ENCODE data around the gene TJP2. TPM values are rescaled to one million over a fixed set of nuclear protein-coding genes. Genes with fewer than 3 reads are reported as not detected.

The TJP2 gene
- total RNA-seq, 1 experiment from 2014 or later, result 73.7 TPM

DNA sequence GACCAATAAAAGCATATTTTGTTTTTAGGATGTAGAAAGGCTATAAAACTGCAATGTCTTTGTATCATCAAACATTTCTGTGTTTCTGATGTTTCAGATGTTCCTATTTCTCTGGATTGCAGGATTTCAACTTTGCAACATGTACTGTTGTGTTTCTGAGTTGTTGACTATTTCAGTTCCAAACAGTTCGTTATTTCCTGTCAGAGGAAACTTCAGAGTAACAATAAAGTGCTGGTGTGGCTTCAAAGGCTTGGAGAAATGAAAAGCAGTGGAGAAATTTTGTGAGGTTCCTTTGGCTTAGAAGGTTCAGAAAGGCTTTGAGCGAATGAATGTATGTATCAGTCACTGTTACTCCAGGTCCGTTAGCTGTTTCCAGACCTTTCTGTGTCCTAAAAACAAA is 17.2 kb downstream of the TJP2 start:
- no peak for DNase-seq (ENCODE audit: low read depth)

DNA sequence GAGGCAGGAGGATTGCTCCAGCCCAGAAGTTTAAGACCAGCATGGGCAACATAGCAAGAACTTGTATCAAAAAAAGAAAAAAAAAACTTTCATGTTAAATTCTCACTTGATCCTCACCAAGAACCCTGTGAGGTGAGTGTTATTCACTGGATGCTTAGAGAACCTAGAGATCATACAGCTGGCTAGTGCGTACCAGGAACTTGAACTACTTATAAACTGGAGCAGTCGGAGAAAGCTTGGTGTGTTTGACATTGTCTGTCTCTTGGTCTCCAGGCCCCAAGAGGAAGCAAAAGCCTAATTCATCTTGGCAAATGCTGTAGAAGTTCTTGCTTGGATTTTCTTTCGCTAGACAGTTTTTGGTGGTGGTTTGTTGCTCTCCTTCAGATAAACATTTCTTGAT is 18.1 kb downstream of the TJP2 start:
- DNase-seq (ENCODE audit: low read depth), result no peak

DNA sequence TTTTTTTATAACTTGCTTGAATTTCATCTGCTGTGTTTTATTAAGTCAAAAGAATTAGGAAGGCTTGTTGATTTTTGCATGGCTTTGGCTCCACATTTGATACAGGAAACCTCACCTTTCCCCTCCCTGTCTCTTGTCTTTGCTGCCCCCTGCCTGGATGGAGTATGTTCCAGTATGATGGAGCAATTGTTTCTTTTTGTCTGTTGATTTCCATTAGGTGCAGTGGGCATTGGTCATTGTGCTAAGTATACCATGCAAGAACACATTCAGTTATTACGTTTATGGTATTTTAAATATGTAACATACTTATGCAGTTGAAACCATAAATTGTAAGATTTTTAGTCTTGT is 19.6 kb downstream of the TJP2 start:
- peak; percentile 30 for DNase-seq (ENCODE audit: low read depth)

DNA sequence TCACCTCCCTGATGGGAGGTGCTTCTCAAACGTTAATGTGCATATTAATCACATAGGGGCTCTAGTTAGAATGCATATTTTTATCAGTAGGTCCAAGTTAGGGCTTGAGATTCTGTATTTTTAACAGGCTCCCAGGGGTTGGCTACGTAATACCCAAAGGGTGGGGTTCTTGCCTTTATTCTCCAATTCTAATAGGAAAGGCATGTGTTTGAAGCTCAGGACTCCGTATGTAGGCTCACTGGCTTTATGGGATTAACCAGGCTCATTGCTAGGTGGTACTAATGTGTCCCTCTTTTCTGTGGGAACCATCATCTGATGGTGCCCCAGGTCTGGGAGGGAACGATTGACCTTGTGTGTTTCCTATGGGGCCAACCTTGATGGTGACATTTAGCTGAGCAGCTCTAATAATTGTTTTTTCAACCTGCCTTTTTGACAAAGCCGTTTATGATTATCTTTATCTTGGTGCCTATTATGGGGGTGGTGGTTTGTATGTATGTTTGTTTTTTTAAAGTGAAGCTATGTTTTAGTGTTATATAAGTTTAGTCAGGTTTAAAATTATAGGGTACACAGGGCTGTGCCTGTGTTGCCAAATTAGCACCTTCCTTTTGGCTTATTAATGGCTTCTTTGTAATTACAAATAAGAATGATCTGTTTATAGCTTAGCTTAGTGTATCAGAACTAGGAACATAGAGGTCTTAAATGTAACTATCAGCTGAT is 20.8 kb downstream of the TJP2 start:
- no peak for DNase-seq (ENCODE audit: low read depth)

DNA sequence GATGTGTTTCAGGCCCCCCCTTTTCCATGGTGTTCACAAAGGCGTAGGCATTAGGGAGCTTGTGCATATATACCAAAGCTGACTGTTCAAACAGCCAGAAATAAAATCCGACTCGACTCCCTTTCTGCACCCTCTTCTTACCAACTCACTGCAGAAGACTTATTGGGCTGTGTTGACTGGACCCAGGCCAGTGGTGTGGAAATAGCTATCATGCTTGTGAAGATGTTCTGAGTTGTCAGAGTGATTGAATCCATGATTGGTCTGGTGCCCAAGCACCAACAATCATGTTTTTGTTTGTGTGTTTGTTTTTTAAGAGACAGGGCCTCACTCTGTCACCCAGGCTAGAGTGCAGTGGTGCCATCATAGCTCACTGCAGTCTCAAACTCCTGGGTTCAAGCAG is 21.6 kb downstream of the TJP2 start:
- no peak for DNase-seq (ENCODE audit: low read depth)

DNA sequence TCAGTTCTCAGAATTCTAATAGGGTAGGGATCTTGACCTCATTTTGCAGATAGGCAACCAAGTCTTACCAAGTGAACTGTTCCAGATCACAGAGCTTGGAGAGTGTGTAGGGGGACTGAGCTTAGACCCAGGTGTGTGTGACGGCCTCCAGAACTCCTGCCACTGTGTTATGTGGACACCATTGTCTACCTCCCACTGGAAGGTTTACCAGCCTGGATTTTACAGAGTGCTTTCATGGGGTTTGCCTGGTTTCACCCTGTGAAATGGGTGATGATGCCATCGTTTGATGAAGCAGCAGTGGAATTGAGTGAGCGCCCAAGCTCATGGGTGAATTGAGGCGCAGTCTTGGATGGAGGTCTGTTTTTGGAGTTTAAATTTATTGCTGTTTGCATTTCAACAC is 23.6 kb downstream of the TJP2 start:
- no peak for DNase-seq (ENCODE audit: low read depth)

DNA sequence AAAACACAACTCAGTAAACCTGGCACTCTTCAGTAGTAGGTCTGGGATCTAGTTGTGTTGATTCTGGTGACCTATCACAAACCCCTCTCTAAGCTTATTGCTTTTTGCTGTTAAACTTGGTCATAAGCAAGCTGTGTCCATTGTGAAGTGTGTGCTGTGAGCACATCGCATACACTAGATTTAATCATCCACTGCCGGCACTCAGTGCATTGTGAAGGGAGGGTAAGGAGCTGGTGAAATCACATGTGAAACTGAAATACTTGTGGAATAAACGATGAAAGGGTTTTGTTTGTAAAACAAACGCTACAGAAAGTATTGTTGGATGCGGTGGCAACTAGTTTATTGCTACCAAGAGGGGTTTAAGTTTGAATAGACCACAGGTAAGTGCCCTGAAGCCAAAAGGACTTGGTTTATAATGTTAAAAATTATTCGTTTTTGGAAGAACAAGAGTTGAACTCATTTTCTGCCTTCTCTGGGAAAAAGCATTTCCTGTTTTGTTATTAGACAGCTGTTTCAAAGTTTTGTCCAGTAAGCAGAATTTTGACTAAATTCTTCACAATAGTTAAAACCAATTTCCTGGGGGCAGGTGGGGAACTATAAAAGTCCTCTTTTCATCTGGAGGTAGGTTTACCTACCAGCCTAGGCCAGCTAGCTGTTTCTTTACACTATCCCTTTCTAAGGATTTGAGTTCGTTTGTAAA is 24.6 kb downstream of the TJP2 start:
- DNase-seq (ENCODE audit: low read depth), result no peak

DNA sequence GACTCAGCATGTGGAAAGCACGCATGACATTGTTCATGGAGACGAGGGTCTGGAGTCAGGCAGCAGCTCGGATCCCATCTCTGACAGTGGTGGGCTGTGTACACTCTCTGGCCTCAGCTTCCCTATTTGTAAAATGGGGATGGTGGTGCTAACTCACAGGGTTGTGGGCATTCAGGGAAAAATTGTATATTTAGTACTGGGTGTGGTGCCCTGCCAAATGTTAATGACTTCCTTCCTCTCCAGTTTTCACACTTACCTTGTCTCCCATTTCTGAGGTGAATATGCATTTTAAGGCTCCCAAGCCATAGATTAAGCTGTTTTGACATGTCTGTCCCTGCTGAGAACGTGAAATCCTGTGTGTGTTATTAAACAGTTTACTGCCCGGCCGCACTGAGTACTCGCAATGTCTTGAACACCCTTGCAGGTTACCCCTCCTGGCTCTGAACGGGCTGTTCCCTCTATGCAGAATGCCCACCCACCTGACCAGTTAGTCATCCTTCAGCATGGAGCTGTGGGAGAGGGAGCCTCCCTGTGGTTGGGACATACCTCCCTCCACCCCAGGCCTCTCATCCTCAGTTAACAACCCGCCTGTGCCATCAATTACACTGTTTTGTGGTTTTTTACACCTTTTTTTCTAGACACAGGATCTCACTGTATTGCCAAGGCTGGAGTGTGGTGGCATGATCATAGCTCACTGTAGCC is 25.8 kb downstream of the TJP2 start:
- DNase-seq (ENCODE audit: low read depth), result peak; percentile 63

DNA sequence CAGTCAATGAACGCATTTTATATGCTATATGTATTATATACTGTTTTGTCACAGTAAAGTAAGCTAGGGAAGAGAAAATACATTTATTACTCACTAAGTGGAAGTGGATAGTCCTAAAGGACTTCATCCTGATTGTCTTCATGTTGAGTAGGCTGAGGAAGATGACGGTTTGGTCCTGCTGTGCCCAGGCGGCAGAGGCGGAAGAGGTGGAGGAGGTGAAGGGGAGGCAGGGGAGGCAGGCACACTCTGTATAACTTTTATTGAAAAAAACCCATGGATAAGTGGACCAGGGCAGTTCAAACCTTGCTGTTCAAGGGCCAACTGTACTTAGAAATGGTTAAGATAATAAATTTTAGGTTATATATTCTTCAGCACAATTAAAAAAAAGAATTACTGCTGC is 28.5 kb downstream of the TJP2 start:
- DNase-seq (ENCODE audit: low read depth), result no peak

DNA sequence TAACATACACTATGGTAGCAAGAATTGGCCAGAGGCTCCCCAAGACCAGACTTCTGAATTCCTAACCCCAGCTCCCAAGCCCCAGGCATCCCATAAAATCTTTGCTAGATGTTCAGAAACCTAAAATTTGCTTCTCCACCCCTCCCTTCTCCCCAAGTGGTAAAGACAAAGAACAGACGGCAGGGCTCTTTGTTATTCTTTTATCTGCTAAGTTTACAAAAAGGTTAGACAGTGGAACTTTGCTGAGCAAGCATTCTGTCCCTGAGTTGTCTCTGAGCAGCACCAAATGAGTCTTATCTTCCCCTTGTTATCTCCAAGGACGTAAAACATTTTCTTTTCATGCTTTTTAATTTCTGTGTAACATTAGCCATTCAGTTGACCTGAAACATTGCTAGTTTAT is 30.2 kb downstream of the TJP2 start:
- DNase-seq (ENCODE audit: low read depth), result no peak

DNA sequence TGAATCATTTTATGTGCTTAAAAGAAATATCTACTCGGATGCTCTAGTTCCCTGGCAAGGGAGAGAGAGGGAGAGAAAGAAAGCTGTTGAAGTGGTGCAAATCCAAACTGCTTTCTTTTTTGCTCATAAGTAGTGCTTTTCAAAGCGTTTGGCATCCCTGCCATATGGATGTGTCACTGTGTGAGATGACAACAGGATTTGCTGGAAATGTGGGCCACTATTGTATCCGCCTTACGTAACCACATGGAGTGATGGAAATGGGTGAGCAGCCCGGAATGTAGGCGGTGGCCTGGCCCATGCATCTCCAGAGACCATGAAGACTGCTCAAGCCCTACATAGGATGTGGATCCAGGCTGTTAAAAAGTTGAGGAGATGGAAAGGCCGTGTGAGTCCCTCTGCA is 30.8 kb downstream of the TJP2 start:
- no peak for DNase-seq (ENCODE audit: low read depth)

DNA sequence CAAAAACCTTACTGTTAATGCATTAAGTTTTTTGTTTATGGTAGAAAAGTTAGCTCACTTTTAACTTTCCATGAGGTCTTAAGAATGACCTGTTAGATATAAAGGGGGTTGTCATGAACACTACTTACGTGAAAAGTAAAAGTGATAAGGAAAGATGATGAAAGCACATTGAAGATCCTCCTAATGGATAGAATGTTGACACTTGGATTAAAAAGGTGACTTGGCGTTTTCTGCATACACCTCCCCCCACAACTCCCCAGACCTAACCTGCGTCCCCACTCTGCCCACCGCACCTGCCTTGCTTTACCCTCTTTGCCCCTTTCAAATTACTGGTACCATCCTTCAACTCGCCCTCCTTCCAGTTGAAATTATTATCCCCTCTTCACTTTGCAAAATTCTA is 32.0 kb downstream of the TJP2 start:
- no peak for DNase-seq (ENCODE audit: low read depth)

DNA sequence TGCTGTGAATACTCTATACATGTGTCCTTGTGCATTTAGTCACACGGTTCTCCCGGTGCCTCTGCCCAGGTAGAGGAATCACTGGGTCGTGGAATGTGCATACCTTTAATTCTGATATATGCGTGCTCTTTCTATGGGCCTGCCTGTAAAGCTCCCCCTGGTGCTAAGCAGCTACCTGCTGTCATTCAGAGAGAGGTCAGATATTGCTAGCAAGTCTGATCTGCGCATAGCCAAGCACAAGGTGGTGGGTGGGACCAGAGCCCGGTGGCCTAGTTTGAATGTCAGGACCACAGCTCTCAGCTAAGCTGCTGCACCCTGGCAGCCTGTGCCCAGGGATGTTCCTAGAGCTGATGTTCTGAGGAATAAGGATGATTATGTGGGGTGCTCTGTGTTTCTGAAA is 33.4 kb downstream of the TJP2 start:
- no peak for DNase-seq (ENCODE audit: low read depth)

DNA sequence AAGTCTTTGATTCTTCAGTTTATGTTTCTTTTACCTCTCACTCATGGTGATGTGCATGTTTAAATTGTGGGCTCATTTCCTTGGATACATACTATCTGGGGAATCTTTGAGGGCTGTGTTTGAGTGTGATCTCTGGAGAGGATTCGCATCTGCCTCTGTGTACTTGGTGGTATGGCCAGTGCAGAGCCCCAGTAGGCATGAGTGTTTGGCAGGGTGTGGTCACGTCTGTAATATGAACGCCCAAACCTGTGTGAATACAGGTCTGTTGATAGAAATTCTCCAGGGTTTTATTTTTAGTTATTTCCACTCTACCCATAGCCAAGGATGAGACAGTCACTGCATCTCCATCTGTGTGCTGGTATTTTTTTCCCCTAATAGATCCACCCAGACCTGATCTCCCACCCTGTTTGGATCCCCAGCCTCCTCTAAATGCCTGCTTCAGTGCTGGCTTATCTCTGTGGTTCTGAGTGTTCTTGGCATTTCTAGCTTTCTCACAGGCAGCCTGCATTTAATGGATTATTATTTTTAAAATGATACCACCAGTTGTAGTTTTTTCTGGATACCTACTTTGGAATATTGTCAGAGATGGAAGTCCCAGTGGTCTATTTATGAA is 37.5 kb downstream of the TJP2 start:
- DNase-seq (ENCODE audit: low read depth), result no peak

DNA sequence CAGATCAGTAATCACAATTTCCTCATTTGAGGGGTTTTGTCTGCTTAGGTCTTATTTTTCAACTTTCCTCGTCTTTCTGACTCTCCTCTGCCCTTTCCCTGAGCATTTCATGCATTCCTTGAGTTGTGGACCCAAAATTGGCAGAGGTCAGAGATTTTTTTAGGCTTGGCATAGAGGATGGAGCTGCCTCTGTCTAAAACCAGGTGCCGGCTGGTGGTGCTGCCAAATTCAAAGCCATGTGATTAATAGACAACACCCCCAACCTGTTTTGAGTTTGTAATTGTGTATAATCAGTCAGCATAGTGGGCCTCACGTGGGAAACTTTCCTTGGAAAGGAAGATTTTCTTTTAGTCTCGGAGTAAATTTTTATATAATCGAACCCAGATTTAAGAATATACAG is 39.6 kb downstream of the TJP2 start:
- DNase-seq (ENCODE audit: low read depth), result no peak

DNA sequence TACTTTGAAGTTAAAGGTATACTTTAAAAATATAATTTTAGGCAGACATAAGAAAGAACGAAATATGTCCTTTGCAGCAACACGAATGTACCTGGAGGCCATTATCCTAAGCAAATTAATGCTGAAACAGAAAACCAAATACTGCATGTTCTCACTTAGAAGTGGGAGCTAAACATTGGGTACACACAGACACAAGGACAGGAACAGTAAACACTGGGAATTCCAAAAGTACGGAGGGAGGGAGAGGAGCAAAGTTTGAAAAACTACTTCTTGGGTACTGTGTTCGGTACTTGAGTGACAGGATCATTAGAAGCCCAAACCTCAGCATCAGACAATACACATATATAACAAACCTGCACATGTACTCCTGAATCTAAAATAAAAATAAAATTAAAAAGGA is 40.9 kb downstream of the TJP2 start:
- no peak for DNase-seq (ENCODE audit: low read depth)

DNA sequence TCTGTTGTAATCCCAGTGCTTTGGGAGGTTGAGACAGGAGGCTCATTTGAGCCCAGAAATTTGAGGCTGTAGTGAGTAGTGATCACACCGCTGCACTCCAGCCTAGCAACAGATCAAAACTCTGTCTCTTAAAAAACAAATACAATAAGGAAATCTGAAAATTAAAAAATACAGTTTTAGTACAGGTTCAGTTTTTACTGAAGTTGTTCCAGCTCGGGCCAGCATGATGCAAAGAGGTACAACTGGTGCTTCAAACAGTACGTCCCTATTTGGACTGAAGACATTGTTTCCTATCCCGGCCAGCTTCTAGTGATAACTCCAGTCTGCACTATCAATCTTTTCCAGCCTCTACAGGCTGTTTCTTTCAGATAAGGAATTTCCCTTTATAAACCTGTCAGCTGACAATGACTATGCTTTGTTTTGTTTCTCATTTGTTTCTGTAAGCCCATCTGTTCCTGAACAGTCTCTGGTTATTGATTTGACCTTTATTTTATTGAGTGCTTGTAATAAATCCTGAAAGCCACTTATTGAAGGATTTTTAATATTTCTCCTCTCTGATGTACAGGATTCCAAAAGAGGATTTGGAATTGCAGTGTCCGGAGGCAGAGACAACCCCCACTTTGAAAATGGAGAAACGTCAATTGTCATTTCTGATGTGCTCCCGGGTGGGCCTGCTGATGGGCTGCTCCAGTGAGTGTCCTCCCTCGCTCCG is 41.9 kb downstream of the TJP2 start:
- DNase-seq (ENCODE audit: low read depth), result no peak

DNA sequence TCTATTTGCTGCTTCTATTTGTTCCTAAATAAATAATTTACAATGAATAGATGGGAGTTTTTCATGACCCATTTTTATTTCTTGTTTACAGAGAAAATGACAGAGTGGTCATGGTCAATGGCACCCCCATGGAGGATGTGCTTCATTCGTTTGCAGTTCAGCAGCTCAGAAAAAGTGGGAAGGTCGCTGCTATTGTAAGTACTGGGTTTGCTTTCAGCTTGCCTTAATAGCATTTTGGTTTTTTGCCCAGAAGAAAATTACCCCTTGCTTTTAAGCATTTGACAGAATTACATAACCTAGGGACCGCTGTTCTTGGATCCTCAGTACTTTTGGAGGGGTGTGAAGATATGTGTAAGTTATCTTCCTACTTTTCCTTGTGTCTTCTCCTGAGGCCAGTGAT is 44.1 kb downstream of the TJP2 start:
- no peak for DNase-seq (ENCODE audit: low read depth)

DNA sequence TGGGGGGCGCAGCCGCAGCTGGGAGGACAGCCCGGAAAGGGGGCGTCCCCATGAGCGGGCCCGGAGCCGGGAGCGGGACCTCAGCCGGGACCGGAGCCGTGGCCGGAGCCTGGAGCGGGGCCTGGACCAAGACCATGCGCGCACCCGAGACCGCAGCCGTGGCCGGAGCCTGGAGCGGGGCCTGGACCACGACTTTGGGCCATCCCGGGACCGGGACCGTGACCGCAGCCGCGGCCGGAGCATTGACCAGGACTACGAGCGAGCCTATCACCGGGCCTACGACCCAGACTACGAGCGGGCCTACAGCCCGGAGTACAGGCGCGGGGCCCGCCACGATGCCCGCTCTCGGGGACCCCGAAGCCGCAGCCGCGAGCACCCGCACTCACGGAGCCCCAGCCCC is 47.0 kb downstream of the TJP2 start:
- no peak for DNase-seq (ENCODE audit: low read depth)

DNA sequence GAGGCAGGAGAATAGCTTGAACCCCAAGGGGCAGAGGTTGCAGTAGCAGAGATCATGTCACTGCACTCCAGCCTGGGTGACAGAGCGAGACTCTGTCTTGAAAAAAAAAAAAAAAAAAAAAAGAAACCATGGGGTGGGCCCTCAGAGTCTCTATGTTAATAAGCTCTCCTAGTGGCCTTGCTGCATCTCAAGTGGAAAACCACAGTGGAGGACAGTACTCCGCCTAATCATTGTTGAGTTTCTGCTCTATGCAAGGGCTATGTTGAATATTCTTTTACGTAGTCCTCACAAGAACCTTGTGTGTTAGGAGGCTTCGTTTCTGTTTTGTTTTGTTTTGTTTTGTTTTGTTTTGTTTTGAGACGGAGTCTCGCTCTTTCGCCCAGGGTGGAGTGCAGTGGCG is 48.9 kb downstream of the TJP2 start:
- peak; percentile 14 for DNase-seq (ENCODE audit: low read depth)

DNA sequence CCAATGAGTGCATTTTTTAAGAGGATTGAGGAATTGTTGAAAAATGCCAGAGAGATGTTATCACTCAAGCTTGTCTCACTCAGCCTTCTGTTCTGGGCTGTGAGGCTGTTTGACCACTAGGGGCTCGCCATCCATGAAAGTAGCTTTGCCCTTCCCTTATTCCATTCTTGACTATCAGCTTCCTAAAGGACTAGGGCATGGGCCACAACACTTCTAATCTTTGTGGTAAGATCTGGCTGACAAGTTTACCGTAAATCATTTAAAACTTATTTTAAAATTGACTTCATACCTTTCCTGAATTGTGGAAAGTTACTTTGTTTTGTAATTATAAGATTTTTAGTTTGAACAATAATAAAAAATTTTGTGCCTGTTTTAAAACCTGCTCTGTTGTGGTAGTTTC is 49.5 kb downstream of the TJP2 start:
- DNase-seq (ENCODE audit: low read depth), result peak; percentile 74

DNA sequence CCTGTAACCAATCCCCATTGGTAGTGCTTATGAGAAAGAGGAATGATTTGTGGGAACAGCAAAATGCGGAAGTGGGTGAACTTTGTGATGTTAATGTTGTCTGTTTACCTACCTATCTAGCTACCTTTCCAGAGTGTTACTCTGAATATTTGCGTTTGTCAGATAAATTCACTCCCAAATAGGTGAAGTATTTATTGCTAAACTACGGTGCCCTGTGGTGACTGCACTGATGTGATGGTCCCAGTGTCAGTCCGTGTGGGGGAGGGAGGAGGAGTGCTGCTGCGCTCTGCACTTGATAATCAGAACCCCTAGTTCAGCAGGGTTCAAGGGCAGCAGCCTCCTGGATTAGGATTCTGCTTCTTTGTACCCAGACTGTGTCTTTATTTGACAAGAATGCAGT is 55.3 kb downstream of the TJP2 start:
- no peak for DNase-seq (ENCODE audit: low read depth)
